ENCODE results near the gene CHMP2A. TPM values are rescaled to one million over a fixed set of nuclear protein-coding genes. Genes with fewer than 3 reads are reported as not detected.
A peak's percentile ranks its signal among the peaks of the same experiment; 100 is the strongest.

Gene CHMP2A
- polyA plus RNA-seq, 1 donor: 120 TPM

GRCh38 chr19:58516964-58517833, 37.7 kb downstream of the CHMP2A start:
- DNase-seq: no peak
- no peaks in the 10 kb centered on the region for H3K9me3 ChIP-seq (ENCODE audit: control insufficient read depth, low read depth, low read length)

GRCh38 chr19:58516246-58516836, 38.6 kb downstream of the CHMP2A start:
- Histone ChIP-seq H3K4me3 (ENCODE audit: low read length) (no peak overlapping the region), H3K27ac (ENCODE audit: low read length) (no peak overlapping the region), H3K36me3 (ENCODE audit: control insufficient read depth, insufficient read depth, low read length) (peaks cover 13% of the 10 kb centered on the region), H3K4me1 (ENCODE audit: control insufficient read depth, insufficient read depth, low read length) (peaks cover 45% of the 10 kb centered on the region), H3K9me3 (ENCODE audit: control insufficient read depth, low read depth, low read length) (no peaks in the 10 kb centered on the region), H3K27me3 (ENCODE audit: control insufficient read depth, insufficient read depth, low read length) (no peaks in the 10 kb centered on the region)
- DNase-seq: no peak
- WGBS (ENCODE audit: insufficient coverage, low lambda C conversion rate): no CpG with 5 or more reads among the region's 25 CpGs

More at GRCh38 chr19:58516964-58517833, 37.7 kb downstream of the CHMP2A start:
- no peak overlapping the region for H3K27ac ChIP-seq (ENCODE audit: low read length)
- H3K36me3 ChIP-seq (ENCODE audit: control insufficient read depth, insufficient read depth, low read length): peaks cover 13% of the 10 kb centered on the region
- no CpG with 5 or more reads among the region's 65 CpGs for WGBS (ENCODE audit: insufficient coverage, low lambda C conversion rate)
- no peaks in the 10 kb centered on the region for H3K27me3 ChIP-seq (ENCODE audit: control insufficient read depth, insufficient read depth, low read length)
- H3K4me3 ChIP-seq (ENCODE audit: low read length): no peak overlapping the region
- peaks cover 40% of the 10 kb centered on the region for H3K4me1 ChIP-seq (ENCODE audit: control insufficient read depth, insufficient read depth, low read length)

- Histone ChIP-seq H3K27me3 (ENCODE audit: control insufficient read depth, insufficient read depth, low read length) (no peaks in the 10 kb centered on the region), H3K4me1 (ENCODE audit: control insufficient read depth, insufficient read depth, low read length) (peaks cover 47% of the 10 kb centered on the region), H3K36me3 (ENCODE audit: control insufficient read depth, insufficient read depth, low read length) (peaks cover 13% of the 10 kb centered on the region), H3K27ac (ENCODE audit: low read length) (no peak overlapping the region), H3K4me3 (ENCODE audit: low read length) (no peak overlapping the region), H3K9me3 (ENCODE audit: control insufficient read depth, low read depth, low read length) (no peaks in the 10 kb centered on the region)
- no peak for DNase-seq
- WGBS (ENCODE audit: insufficient coverage, low lambda C conversion rate): no CpG with 5 or more reads among the region's 2 CpGs
These were observed 39.6 kb downstream of the CHMP2A start for GRCh38 chr19:58515259-58515658.

- peak overlapping the region; percentile 52 for H3K27ac ChIP-seq (ENCODE audit: low read length)
- H3K9me3 ChIP-seq (ENCODE audit: control insufficient read depth, low read depth, low read length): no peaks in the 10 kb centered on the region
- WGBS (ENCODE audit: insufficient coverage, low lambda C conversion rate): no CpG with 5 or more reads among the region's 3 CpGs
- peak overlapping the region; percentile 40 for H3K4me3 ChIP-seq (ENCODE audit: low read length)
- peaks cover 47% of the 10 kb centered on the region for H3K4me1 ChIP-seq (ENCODE audit: control insufficient read depth, insufficient read depth, low read length)
- H3K36me3 ChIP-seq (ENCODE audit: control insufficient read depth, insufficient read depth, low read length): peaks cover 13% of the 10 kb centered on the region
- DNase-seq: no peak
- no peaks in the 10 kb centered on the region for H3K27me3 ChIP-seq (ENCODE audit: control insufficient read depth, insufficient read depth, low read length)
These were observed 40.3 kb downstream of the CHMP2A start for GRCh38 chr19:58514564-58515022.

- peak; percentile 95 for DNase-seq
- Histone ChIP-seq H3K36me3 (ENCODE audit: control insufficient read depth, insufficient read depth, low read length) (peaks cover 13% of the 10 kb centered on the region), H3K27ac (ENCODE audit: low read length) (peak overlapping the region; percentile 82), H3K4me3 (ENCODE audit: low read length) (peak overlapping the region; percentile 40), H3K4me1 (ENCODE audit: control insufficient read depth, insufficient read depth, low read length) (peaks cover 47% of the 10 kb centered on the region), H3K27me3 (ENCODE audit: control insufficient read depth, insufficient read depth, low read length) (no peaks in the 10 kb centered on the region), H3K9me3 (ENCODE audit: control insufficient read depth, low read depth, low read length) (no peaks in the 10 kb centered on the region)
- no CpG with 5 or more reads among the region's 66 CpGs for WGBS (ENCODE audit: insufficient coverage, low lambda C conversion rate)
These were observed 41.0 kb downstream of the CHMP2A start for GRCh38 chr19:58513694-58514563.

GRCh38 chr19:58513213-58513693, 41.7 kb downstream of the CHMP2A start:
- no CpG with 5 or more reads among the region's 10 CpGs for WGBS (ENCODE audit: insufficient coverage, low lambda C conversion rate)
- H3K36me3 ChIP-seq (ENCODE audit: control insufficient read depth, insufficient read depth, low read length): peaks cover 13% of the 10 kb centered on the region
- H3K4me3 ChIP-seq (ENCODE audit: low read length): no peak overlapping the region
- H3K4me1 ChIP-seq (ENCODE audit: control insufficient read depth, insufficient read depth, low read length): peaks cover 41% of the 10 kb centered on the region
- no peaks in the 10 kb centered on the region for H3K27me3 ChIP-seq (ENCODE audit: control insufficient read depth, insufficient read depth, low read length)
- H3K9me3 ChIP-seq (ENCODE audit: control insufficient read depth, low read depth, low read length): no peaks in the 10 kb centered on the region
- no peak for DNase-seq
- peak overlapping the region; percentile 82 for H3K27ac ChIP-seq (ENCODE audit: low read length)

- DNase-seq: peak; percentile 62 to 83
- H3K9me3 ChIP-seq (ENCODE audit: control insufficient read depth, low read depth, low read length): no peaks in the 10 kb centered on the region
- no peaks in the 10 kb centered on the region for H3K27me3 ChIP-seq (ENCODE audit: control insufficient read depth, insufficient read depth, low read length)
- no CpG with 5 or more reads among the region's 25 CpGs for WGBS (ENCODE audit: insufficient coverage, low lambda C conversion rate)
- peaks cover 31% of the 10 kb centered on the region for H3K4me1 ChIP-seq (ENCODE audit: control insufficient read depth, insufficient read depth, low read length)
- peaks cover 9% of the 10 kb centered on the region for H3K36me3 ChIP-seq (ENCODE audit: control insufficient read depth, insufficient read depth, low read length)
- peak within 1 kb of the TSS; percentile 49 for H3K27ac ChIP-seq (ENCODE audit: low read length)
- no peak within 1 kb of the TSS for H3K4me3 ChIP-seq (ENCODE audit: low read length)
These were observed 43.3 kb downstream of the CHMP2A start, which contains the start of gene SLC27A5 for GRCh38 chr19:58511353-58512208. Gene SLC27A5, minus strand, starts transcription at chr19:58511992. Its CDS starts 37 bp downstream, at chr19:58511955.

- no peaks in the 10 kb centered on the region for H3K9me3 ChIP-seq (ENCODE audit: control insufficient read depth, low read depth, low read length)
- no CpG with 5 or more reads among the region's 8 CpGs for WGBS (ENCODE audit: insufficient coverage, low lambda C conversion rate)
- DNase-seq: no peak
- H3K4me1 ChIP-seq (ENCODE audit: control insufficient read depth, insufficient read depth, low read length): peaks cover 31% of the 10 kb centered on the region
- no peak overlapping the region for H3K4me3 ChIP-seq (ENCODE audit: low read length)
- H3K27ac ChIP-seq (ENCODE audit: low read length): no peak overlapping the region
- H3K36me3 ChIP-seq (ENCODE audit: control insufficient read depth, insufficient read depth, low read length): no peaks in the 10 kb centered on the region
- no peaks in the 10 kb centered on the region for H3K27me3 ChIP-seq (ENCODE audit: control insufficient read depth, insufficient read depth, low read length)
These were observed 44.6 kb downstream of the CHMP2A start for GRCh38 chr19:58510084-58510862.

- WGBS (ENCODE audit: insufficient coverage, low lambda C conversion rate): no CpG with 5 or more reads among the region's 11 CpGs
These were observed 45.2 kb downstream of the CHMP2A start for GRCh38 chr19:58509731-58510083.

More at GRCh38 chr19:58509731-58510083, 45.2 kb downstream of the CHMP2A start:
- Histone ChIP-seq H3K9me3 (ENCODE audit: control insufficient read depth, low read depth, low read length) (no peaks in the 10 kb centered on the region), H3K27ac (ENCODE audit: low read length) (no peak overlapping the region), H3K4me3 (ENCODE audit: low read length) (no peak overlapping the region), H3K27me3 (ENCODE audit: control insufficient read depth, insufficient read depth, low read length) (no peaks in the 10 kb centered on the region), H3K36me3 (ENCODE audit: control insufficient read depth, insufficient read depth, low read length) (no peaks in the 10 kb centered on the region), H3K4me1 (ENCODE audit: control insufficient read depth, insufficient read depth, low read length) (peaks cover 31% of the 10 kb centered on the region)
- no peak for DNase-seq

Data from large intestine (tissue), 3 donors.